BE2C (cell line): ENCODE data around the gene ANXA3.

Source experiments
- DNase-seq: peaks from one replicate; pipeline ENCODE4 v3.0.0-alpha.2; 2020
- H3K27me3 ChIP-seq: fragments of 250-450 bp; sonication (Bioruptor Pico); 2 replicates; pipeline ENCODE4 v1.5.1; 2020; ENCODE audit warnings: mild to moderate bottlenecking
- H3K36me3 ChIP-seq: fragments of 250-450 bp; sonication (Bioruptor Pico); 2 replicates; pipeline ENCODE4 v1.5.1; 2020; ENCODE audit warnings: mild to moderate bottlenecking
- H3K4me1 ChIP-seq: fragments of 250-450 bp; sonication (Bioruptor Pico); 2 replicates; pipeline ENCODE4 v1.5.1; 2020
- H3K4me3 ChIP-seq: 2 replicates; pipeline ENCODE4 v1.5.1; 2011; ENCODE audit warnings: low read depth, low read length
- H3K9me3 ChIP-seq: fragments of 250-450 bp; sonication (Bioruptor Pico); 2 replicates; pipeline ENCODE4 v1.5.1; 2020
- TF ChIP-seq, protein P1 (sequence below): IDR thresholded peaks from 2 replicates; pipeline ENCODE4 v1.5.1; 2012; ENCODE audit warnings: mild to moderate bottlenecking, low read depth, low read length

The ANXA3 gene

DNA sequence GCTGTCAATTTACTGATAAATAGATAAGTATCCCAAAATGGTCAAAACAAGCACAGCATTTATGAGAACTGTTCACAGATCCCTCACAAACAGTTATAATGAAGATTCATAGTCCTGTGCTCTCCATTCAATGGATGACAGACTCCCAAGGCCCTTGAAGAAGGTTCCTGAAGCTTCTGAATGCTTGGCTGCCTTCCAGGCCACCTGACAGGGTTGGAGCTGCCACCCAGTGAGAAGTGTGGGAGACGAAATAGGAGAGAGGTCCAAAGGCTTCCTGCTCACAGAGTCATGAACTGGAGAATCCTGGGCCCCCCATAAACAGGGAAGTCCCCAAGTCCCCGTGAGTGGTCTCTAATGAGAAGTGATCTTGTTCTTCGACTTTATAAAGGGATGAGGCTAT, 26.0 kb upstream of the ANXA3 start:
- TF ChIP-seq, protein P1, sequence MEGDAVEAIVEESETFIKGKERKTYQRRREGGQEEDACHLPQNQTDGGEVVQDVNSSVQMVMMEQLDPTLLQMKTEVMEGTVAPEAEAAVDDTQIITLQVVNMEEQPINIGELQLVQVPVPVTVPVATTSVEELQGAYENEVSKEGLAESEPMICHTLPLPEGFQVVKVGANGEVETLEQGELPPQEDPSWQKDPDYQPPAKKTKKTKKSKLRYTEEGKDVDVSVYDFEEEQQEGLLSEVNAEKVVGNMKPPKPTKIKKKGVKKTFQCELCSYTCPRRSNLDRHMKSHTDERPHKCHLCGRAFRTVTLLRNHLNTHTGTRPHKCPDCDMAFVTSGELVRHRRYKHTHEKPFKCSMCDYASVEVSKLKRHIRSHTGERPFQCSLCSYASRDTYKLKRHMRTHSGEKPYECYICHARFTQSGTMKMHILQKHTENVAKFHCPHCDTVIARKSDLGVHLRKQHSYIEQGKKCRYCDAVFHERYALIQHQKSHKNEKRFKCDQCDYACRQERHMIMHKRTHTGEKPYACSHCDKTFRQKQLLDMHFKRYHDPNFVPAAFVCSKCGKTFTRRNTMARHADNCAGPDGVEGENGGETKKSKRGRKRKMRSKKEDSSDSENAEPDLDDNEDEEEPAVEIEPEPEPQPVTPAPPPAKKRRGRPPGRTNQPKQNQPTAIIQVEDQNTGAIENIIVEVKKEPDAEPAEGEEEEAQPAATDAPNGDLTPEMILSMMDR = no peak

DNA sequence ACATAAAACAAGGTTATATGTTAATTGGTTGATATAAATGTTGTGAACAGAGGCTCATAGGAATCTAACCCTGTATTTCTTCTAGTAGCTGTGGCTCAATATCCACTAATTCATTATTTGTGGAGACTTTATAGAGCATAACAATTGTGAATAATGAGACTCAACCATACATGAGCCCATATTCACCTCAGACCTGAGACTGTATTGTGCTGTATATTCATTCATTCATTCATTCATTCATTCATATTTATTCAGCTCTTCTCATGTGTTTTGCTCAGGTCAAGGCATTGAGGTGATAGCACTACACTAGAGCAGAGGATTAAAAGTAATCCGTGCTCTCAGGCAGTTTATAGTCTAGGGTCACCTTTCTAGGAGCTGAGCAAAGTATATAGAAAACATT, 24.5 kb upstream of the ANXA3 start:
- Histone ChIP-seq H3K4me1 (no peaks in the 10 kb centered on the region), H3K36me3 (peaks cover 11% of the 10 kb centered on the region), H3K4me3 (no peak overlapping the region), H3K27me3 (no peaks in the 10 kb centered on the region), H3K9me3 (no peaks in the 10 kb centered on the region)
- TF ChIP-seq, protein P1 = no peak
- no peak for DNase-seq

More for the DNA sequence above, 26.0 kb upstream of the ANXA3 start:
- DNase-seq = no peak
- Histone ChIP-seq H3K36me3 (peaks cover 14% of the 10 kb centered on the region), H3K27me3 (no peaks in the 10 kb centered on the region), H3K9me3 (no peaks in the 10 kb centered on the region), H3K4me3 (no peak overlapping the region), H3K4me1 (no peaks in the 10 kb centered on the region)

DNA sequence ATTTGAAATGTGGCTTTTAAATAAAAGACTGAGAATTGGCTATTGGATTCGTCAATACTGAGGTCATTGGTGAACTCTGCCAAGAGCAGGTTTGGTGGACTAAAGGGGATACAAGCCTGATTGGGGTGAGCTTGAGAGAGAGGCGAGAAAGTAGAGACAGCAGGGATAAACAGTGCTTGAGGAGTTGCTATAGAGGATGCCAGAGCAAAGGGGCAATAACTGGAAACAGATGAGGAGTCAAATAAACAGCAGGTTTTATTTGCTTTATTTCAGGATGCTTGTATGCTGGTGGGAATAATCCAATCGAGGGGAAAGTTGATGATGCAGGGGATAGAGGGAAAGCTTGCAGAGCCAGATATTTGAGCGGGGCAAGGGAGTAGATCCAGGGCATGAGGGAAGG, 24.0 kb upstream of the ANXA3 start:
- TF ChIP-seq, protein P1 = no peak
- H3K9me3 ChIP-seq = no peaks in the 10 kb centered on the region
- H3K4me1 ChIP-seq = no peaks in the 10 kb centered on the region
- no peak for DNase-seq
- H3K36me3 ChIP-seq = peaks cover 11% of the 10 kb centered on the region
- H3K4me3 ChIP-seq = no peak overlapping the region
- H3K27me3 ChIP-seq = no peaks in the 10 kb centered on the region

DNA sequence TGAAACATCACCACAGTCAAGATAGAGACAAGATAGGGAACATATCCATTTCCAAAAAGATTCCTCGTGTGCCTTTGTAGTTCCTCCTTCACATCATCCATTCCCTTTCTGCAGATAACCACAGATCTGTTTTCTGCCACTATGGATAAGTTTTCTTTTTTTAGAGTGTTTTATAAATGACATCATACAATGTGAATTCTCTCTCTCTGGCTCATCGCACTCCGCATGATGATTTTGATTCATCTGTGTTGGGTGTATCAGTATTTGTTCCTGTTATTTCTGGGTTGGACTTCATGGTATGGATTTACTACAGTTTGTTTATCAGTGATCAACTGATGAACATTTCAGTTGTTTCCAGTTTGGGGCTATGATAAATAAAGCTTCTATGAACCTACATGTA, 23.2 kb upstream of the ANXA3 start:
- TF ChIP-seq, protein P1 = no peak
- Histone ChIP-seq H3K4me1 (no peaks in the 10 kb centered on the region), H3K36me3 (peaks cover 11% of the 10 kb centered on the region), H3K4me3 (no peak overlapping the region), H3K9me3 (no peaks in the 10 kb centered on the region), H3K27me3 (no peaks in the 10 kb centered on the region)
- DNase-seq = no peak

DNA sequence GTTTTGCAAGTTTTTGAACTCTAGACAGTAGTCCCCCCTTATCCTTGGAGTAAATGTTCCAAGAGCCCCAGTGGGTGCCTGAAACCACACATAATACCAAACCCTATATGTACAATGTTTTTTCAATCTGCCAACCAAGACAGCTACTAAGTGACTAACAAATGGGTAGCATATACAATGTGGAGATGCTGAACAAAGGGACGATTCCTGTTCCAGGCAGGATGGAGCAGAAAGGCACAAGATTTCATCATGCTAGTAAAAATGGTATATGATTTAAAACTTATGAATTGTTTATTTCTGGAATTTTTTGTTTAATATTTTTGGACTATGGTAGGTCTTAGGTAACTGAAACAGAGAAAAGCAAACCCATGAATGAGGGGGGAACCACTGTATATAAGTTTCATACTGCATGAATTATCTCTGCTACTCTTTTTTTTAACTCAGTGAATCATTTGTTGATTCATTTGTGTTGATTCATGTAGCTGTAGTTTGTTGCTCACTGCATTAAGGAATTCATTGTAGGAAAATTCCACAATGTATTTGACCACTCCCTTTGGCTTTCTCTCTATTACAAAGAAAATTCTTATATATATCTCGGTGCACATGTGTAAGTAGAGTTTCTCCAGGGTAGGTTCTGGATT, 21.9 kb upstream of the ANXA3 start:
- H3K4me3 ChIP-seq = no peak overlapping the region
- TF ChIP-seq, protein P1 = no peak
- no peaks in the 10 kb centered on the region for H3K27me3 ChIP-seq
- H3K36me3 ChIP-seq = peaks cover 6% of the 10 kb centered on the region
- no peak for DNase-seq
- no peaks in the 10 kb centered on the region for H3K4me1 ChIP-seq
- H3K9me3 ChIP-seq = no peaks in the 10 kb centered on the region

DNA sequence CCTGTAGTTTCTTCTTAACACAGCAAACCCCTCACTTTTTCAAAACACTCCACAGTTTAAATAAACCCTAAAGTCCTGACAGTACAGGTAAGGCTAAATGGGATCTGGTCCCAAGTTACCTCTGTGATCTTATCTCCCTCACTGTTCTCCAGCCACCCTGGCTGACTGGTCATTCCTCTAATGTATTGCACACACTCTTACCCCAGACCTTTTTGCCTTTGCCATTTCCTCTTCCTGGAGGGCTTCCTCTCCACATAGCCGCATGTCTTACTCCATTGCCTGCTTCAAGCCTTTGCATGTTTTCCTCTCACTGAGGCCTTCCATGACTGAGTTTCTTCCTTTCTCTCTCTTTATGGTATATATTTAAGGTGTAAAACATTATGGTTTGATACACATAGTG, 19.5 kb upstream of the ANXA3 start:
- Histone ChIP-seq H3K4me1 (no peaks in the 10 kb centered on the region), H3K9me3 (no peaks in the 10 kb centered on the region; the same call in 1 of the 2 replicates), H3K27me3 (no peaks in the 10 kb centered on the region), H3K4me3 (no peak overlapping the region), H3K36me3 (peaks cover 10% of the 10 kb centered on the region; the same call in 1 of the 2 replicates)
- no peak for DNase-seq
- TF ChIP-seq, protein P1 = no peak
